IPS-15b (cell line): ENCODE data around the gene CLIP3.

Experiments used
- H3K27me3 ChIP-seq: one replicate; pipeline ENCODE4 v1.6.1; 2013; ENCODE audit warnings: low read length; ENCODE audit not compliant: control insufficient read depth, insufficient read depth
- H3K36me3 ChIP-seq: one replicate; pipeline ENCODE4 v1.6.1; 2013; ENCODE audit warnings: low read length; ENCODE audit not compliant: control insufficient read depth, insufficient read depth
- H3K4me1 ChIP-seq: one replicate; pipeline ENCODE4 v1.6.1; 2013; ENCODE audit warnings: mild to moderate bottlenecking, low read length; ENCODE audit not compliant: control insufficient read depth, insufficient read depth
- H3K4me3 ChIP-seq: one replicate; pipeline ENCODE4 v1.5.1; 2013; ENCODE audit warnings: low read depth, low read length
- H3K9ac ChIP-seq: one replicate; pipeline ENCODE4 v1.6.1; 2013; ENCODE audit warnings: low read depth, mild to moderate bottlenecking, low read length
- H3K9me3 ChIP-seq: one replicate; pipeline ENCODE4 v1.6.1; 2013; ENCODE audit warnings: mild to moderate bottlenecking, low read length; ENCODE audit not compliant: control insufficient read depth, insufficient read depth

Gene CLIP3

DNA sequence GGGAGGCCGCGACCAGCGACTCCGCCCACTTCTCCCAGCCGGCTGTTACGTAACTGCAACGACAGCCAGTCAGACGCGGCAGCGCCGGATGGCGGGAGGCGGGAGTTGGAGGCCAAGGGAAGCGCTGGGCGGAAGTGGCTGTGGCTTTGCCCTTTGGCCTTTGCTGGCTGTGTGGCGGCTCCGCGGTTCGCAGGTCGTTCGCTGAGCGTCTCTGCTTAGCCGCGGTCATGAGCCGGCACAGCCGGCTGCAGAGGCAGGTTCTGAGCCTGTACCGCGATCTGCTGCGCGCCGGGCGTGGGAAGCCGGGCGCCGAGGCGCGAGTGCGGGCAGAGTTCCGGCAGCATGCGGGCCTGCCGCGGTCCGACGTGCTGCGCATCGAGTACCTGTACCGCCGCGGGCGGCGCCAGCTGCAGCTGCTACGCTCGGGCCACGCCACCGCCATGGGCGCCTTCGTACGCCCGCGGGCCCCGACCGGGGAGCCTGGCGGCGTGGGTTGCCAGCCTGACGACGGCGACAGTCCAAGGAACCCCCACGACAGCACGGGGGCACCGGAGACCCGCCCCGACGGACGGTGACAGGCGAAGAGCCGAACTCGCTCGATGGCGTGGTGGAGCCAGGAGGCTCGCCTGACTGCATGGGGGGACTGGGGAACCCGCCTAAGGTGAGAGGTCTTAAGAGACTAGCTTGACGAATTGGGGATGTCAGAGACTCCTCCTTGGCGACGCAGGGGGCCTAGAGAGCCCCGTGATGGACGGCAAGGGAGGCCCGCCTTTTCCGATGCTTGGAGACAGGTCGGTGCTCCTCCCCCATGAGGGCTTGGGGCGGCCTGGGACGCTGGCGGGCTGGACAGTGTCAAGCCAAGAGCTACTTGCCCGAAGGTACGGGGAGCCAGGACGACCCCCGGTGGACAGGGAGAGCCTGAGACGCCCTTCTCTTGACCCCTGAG is 37.4 kb downstream of the CLIP3 start, which contains the start of gene SDHAF1:
Gene SDHAF1, plus strand, starts transcription at position 141 of the 946 bp plus-strand sequence. Its CDS starts 87 bp downstream, at position 228.
- Histone ChIP-seq H3K27me3 (no peaks in the 10 kb centered on the region), H3K9me3 (no peaks in the 10 kb centered on the region), H3K4me1 (no peaks in the 10 kb centered on the region), H3K36me3 (no peaks in the 10 kb centered on the region), H3K9ac (peak within 1 kb of the TSS; percentile 70), H3K4me3 (peak within 1 kb of the TSS; percentile 91)

DNA sequence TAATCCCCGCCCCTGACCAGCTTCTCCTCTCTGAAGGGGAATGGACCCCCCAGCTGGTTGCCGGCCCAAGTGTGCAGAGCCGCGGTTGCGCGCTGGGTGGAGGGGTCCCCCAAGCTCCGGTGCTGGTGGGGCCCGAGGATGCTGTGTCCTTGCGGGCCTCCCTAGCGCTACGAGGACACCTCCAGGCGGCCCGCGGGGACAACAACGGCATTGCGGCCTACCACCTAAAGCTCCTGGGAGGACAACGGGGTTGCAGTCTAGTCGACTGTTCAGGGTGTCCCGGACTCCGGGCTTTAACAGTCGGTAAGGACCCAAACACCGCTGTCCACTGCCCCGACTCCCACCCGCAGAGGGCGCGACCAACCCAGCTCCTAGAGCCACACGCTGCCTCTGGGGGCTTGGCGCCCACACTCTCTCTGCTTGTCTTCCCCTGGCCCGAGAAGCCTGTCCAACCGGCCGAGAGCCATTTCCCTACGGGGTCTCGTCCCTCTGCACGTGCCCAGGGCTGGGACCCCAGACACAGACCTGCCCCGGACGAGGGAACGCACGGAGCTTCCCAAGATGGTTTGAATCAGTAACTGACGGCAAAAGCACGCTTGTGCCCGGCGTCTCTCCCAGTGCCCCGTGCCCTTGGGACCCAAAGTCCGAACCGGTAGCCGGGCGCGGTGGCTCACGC is 38.6 kb downstream of the CLIP3 start:
- Histone ChIP-seq H3K4me3 (no peak overlapping the region), H3K36me3 (no peaks in the 10 kb centered on the region), H3K4me1 (no peaks in the 10 kb centered on the region), H3K9me3 (no peaks in the 10 kb centered on the region), H3K27me3 (no peaks in the 10 kb centered on the region), H3K9ac (no peak overlapping the region)

- H3K36me3 ChIP-seq = no peaks in the 10 kb centered on the region
- H3K9ac ChIP-seq = no peak overlapping the region
- no peak overlapping the region for H3K4me3 ChIP-seq
- no peaks in the 10 kb centered on the region for H3K4me1 ChIP-seq
- no peaks in the 10 kb centered on the region for H3K27me3 ChIP-seq
- no peaks in the 10 kb centered on the region for H3K9me3 ChIP-seq
These were observed 39.5 kb downstream of the CLIP3 start for GRCh38 chr19:35992907-35993765.

GRCh38 chr19:35991731-35992450 is 40.8 kb downstream of the CLIP3 start:
- H3K9me3 ChIP-seq = no peaks in the 10 kb centered on the region
- H3K4me3 ChIP-seq = no peak overlapping the region
- H3K36me3 ChIP-seq = no peaks in the 10 kb centered on the region
- H3K4me1 ChIP-seq = no peaks in the 10 kb centered on the region
- H3K9ac ChIP-seq = no peak overlapping the region
- no peaks in the 10 kb centered on the region for H3K27me3 ChIP-seq

DNA sequence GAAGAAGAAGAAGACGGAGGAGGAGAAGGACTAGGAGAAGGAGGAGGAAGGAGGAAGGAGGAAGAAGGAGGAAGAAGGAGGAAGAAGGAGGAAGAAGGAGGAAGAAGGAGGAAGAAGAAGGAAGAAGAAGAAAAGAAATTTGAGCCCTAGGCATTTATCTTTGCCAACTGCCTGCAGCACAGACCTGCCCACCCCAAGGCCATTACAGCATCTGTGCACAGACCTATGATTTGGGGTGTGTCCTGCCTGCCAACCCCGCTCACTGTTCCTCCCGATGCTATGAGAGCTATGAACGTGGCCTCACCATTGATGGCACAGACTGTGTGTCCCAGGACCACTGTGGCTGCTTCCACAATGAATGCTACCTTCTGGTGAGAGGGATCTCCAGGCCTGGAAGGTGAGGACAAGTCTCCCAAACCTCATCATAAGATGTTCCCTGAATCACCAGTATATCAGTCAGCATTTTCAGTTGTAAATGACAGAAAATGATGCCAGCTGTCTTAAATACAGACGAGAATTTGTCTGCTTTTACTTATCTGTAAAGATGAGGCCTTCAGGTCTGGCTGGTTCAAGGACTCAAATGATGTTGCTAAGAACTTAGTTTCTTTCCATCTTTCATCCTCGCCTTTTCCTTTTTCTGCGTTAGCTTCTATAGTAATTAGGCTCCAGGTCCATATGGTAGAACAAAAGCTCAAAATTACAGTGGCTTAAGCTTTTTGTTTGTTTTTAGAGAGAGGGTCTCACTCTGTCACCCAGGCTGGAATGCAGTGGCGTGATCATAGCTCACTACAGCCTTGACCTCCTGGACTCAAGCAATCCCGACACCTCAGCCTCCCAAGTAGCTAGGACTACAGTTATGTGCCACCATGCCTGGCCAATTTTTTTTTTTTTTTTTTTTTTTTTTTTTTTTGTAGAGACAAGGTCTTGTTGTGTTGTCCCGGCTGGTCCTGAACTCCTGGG is 41.6 kb downstream of the CLIP3 start:
- H3K9ac ChIP-seq = no peak overlapping the region

DNA sequence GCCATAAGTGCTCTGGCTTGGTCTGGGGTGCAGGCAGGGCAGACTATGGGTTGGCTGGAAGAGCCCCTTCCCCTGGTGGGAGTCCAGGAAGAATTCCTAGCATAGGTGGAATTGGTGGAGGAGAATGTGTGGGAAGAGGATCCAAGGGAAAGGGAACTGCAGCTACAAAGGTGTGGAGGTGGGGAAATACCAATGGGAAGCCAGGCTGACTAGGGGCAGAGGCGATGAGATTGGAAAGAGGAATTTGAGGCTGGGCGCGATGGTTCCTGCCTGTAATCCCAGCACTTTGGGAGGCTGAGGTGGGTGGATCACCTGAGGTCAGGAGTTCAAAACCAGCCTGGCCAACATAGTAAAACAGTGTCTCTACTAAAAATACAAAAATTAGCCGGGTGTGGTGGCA is 42.5 kb downstream of the CLIP3 start:
- Histone ChIP-seq H3K9ac (no peak overlapping the region), H3K4me3 (no peak overlapping the region), H3K36me3 (no peaks in the 10 kb centered on the region), H3K9me3 (no peaks in the 10 kb centered on the region), H3K4me1 (no peaks in the 10 kb centered on the region), H3K27me3 (peaks cover 13% of the 10 kb centered on the region)

More for the DNA sequence above, 41.6 kb downstream of the CLIP3 start:
- no peak overlapping the region for H3K4me3 ChIP-seq
- no peaks in the 10 kb centered on the region for H3K4me1 ChIP-seq
- H3K36me3 ChIP-seq = no peaks in the 10 kb centered on the region
- H3K9me3 ChIP-seq = no peaks in the 10 kb centered on the region
- peaks cover 5% of the 10 kb centered on the region for H3K27me3 ChIP-seq

- Histone ChIP-seq H3K27me3 (peaks cover 15% of the 10 kb centered on the region), H3K36me3 (no peaks in the 10 kb centered on the region), H3K4me1 (no peaks in the 10 kb centered on the region), H3K9me3 (no peaks in the 10 kb centered on the region), H3K9ac (no peak overlapping the region), H3K4me3 (no peak overlapping the region)
These were observed 43.8 kb downstream of the CLIP3 start for GRCh38 chr19:35988824-35989223.

- H3K27me3 ChIP-seq = peaks cover 17% of the 10 kb centered on the region
- no peaks in the 10 kb centered on the region for H3K9me3 ChIP-seq
- H3K9ac ChIP-seq = no peak overlapping the region
- H3K36me3 ChIP-seq = no peaks in the 10 kb centered on the region
- no peaks in the 10 kb centered on the region for H3K4me1 ChIP-seq
- no peak overlapping the region for H3K4me3 ChIP-seq
These were observed 45.1 kb downstream of the CLIP3 start for GRCh38 chr19:35987571-35987896.

DNA sequence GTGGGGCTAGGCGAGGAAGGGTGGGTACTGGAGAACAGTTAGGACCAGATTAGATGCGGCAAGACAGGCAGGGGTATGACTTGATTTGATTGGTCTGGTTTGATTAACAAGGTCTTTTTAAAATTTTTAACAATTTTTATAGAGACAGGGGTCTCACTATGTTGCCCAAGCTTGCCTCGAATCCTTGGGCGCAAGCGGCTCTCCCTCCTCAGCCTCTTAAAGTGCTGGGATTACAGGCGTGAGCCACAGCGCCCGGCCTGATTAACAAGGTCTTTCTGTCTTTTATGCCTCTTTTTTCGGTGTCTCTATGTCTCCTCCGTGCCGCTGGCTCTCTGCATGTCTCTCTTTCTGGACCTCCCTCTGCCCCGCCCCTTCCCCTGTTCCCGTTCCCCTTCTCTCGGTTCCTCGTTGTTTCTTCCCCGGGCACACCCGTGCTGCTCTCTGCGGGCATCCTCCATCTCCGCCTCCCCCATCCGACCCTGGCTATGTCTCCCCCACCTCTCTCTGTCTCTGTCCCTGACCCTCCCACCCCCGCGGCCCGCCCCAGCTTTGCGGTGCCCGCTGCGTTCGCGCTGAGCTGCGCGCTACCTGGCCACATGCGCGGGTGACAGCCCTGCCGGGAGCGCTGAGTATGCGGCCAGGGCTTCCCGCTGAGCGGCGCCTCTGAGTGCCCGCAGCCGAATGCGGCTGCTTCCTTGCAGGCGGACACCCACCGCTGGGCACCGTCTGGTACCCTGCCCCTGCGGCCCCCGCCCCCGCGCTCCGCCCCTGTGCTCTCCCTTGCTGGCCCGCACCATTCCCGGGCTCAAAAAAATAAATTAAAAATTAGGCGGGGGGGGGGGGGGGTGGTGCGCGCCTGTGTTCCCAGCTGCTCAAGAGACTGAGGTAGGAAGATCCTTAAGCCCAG is 45.8 kb downstream of the CLIP3 start:
- Histone ChIP-seq H3K9me3 (no peaks in the 10 kb centered on the region), H3K4me3 (peak overlapping the region; percentile 41), H3K36me3 (no peaks in the 10 kb centered on the region), H3K4me1 (no peaks in the 10 kb centered on the region), H3K9ac (no peak overlapping the region), H3K27me3 (peaks cover 17% of the 10 kb centered on the region)

DNA sequence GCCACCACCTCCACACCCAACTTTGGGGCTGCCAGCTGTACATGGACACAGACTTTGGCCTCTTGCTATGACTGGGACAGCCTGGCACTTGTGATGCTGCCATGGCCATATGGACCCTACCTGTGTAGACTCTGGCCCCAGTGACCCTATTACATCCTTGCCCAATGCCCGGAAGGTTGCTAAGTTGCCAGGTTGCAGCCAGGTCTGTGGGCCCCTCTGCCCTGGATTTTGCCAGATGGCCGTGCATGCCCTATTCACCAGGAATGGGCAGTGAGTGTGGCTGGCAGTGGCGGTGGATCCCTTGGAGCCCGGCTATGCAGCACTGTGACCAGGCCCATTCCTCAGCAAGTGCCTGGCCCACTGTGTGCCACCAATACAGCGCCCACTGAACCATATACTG is 46.6 kb downstream of the CLIP3 start:
- Histone ChIP-seq H3K9ac (no peak overlapping the region), H3K4me3 (no peak overlapping the region), H3K27me3 (peaks cover 20% of the 10 kb centered on the region)

More for the DNA sequence above, 46.6 kb downstream of the CLIP3 start:
- no peaks in the 10 kb centered on the region for H3K36me3 ChIP-seq
- H3K4me1 ChIP-seq = no peaks in the 10 kb centered on the region
- no peaks in the 10 kb centered on the region for H3K9me3 ChIP-seq
